ENCODE results near the gene TNS2.

The TNS2 gene

GRCh38 chr12:53113951-53114350 is 64.1 kb downstream of the TNS2 start:
- DNase-seq = no peak

All from effector CD8-positive, alpha-beta T cell (primary cell).